Keratinocyte (primary cell): ENCODE measurements around the gene OSBPL5. TPM values are rescaled to one million over a fixed set of nuclear protein-coding genes. Genes with fewer than 3 reads are reported as not detected.

Source experiments
- DNase-seq: peaks from one replicate; pipeline ENCODE4 v3.0.0-alpha.2; 2011; ENCODE audit warnings: low read depth, missing footprints, low spot score
- FAIRE-seq: peaks from 2 replicates; lab custom pipeline; 2011; peaks lifted over from hg19 to GRCh38; lab: Jason Lieb, UNC
- H2AFZ ChIP-seq: 2 replicates; pipeline ENCODE4 v1.6.0; 2012; ENCODE audit warnings: low read length, control low read depth, inconsistent platforms; ENCODE audit not compliant: control insufficient read depth
- H3K27ac ChIP-seq: 2 replicates; pipeline ENCODE4 v1.5.1; 2011; ENCODE audit warnings: low read length; ENCODE audit not compliant: control insufficient read depth, insufficient read depth
- H3K27me3 ChIP-seq: 3 replicates; pipeline ENCODE4 v1.6.0; 2011; ENCODE audit warnings: low read length; ENCODE audit not compliant: control insufficient read depth, insufficient read depth; ENCODE audit errors: extremely low read depth
- H3K36me3 ChIP-seq, 2 experiments: 2 replicates in 1 of 2; 3 replicates in 1 of 2; pipeline ENCODE4 v1.5.1; 2011; ENCODE audit warnings: low read length in 2 of 2, mild to moderate bottlenecking in 1 of 2; ENCODE audit not compliant: control insufficient read depth in 2 of 2, insufficient read depth in 2 of 2; ENCODE audit errors: extremely low read depth in 1 of 2
- H3K4me1 ChIP-seq: 3 replicates; pipeline ENCODE4 v1.5.1; 2011; ENCODE audit warnings: low read length; ENCODE audit not compliant: control insufficient read depth, insufficient read depth; ENCODE audit errors: extremely low read depth
- H3K4me2 ChIP-seq: 3 replicates; pipeline ENCODE4 v1.6.0; 2011; ENCODE audit warnings: low read depth, low read length; ENCODE audit not compliant: control insufficient read depth, insufficient read depth; ENCODE audit errors: extremely low read depth
- H3K4me3 ChIP-seq, 3 experiments: fragments of 200-600 bp in 1 of 3; sonication (generic) in 1 of 3; 2 replicates in 2 of 3; 3 replicates in 1 of 3; pipeline ENCODE4 v1.5.1; 2011 to 2016; ENCODE audit warnings: low read length in 3 of 3, mild to moderate bottlenecking in 3 of 3, control low read depth in 2 of 3, inconsistent platforms in 1 of 3, low read depth in 1 of 3, mixed read lengths in 1 of 3, mixed run types in 1 of 3, moderate library complexity in 1 of 3; ENCODE audit not compliant: control insufficient read depth in 2 of 3, insufficient read depth in 2 of 3; ENCODE audit errors: extremely low read depth in 1 of 3
- H3K79me2 ChIP-seq: 2 replicates; pipeline ENCODE4 v1.6.0; 2012; ENCODE audit warnings: low read length; ENCODE audit not compliant: control insufficient read depth, insufficient read depth
- H3K9ac ChIP-seq: 3 replicates; pipeline ENCODE4 v1.6.0; 2011; ENCODE audit warnings: low read length; ENCODE audit not compliant: control insufficient read depth, insufficient read depth; ENCODE audit errors: extremely low read depth
- H3K9me1 ChIP-seq: 3 replicates; pipeline ENCODE4 v1.6.0; 2011; ENCODE audit warnings: low read length; ENCODE audit not compliant: control insufficient read depth, insufficient read depth; ENCODE audit errors: extremely low read depth
- H3K9me3 ChIP-seq: 2 replicates; pipeline ENCODE4 v1.5.1; 2012; ENCODE audit warnings: low read depth, low read length; ENCODE audit not compliant: control insufficient read depth
- H4K20me1 ChIP-seq: 3 replicates; pipeline ENCODE4 v1.6.0; 2011; ENCODE audit warnings: low read length; ENCODE audit not compliant: control insufficient read depth, insufficient read depth; ENCODE audit errors: extremely low read depth
- CTCF ChIP-seq, 3 experiments: IDR thresholded peaks in 1 of 3; conservative IDR thresholded peaks in 1 of 3; optimal IDR thresholded peaks in 1 of 3; 2 replicates in 2 of 3; 3 replicates in 1 of 3; pipeline versions ENCODE3 to v1.5.1; 2011; ENCODE audit warnings: low read length in 3 of 3, mild to moderate bottlenecking in 3 of 3, moderate library complexity in 2 of 3, control low read depth in 1 of 3, inconsistent platforms in 1 of 3; ENCODE audit not compliant: insufficient read depth in 2 of 3; ENCODE audit errors: extremely low read depth in 1 of 3
- EZH2 ChIP-seq: IDR thresholded peaks from one replicate; pipeline ENCODE4 v1.6.1; 2012; ENCODE audit warnings: inconsistent platforms, mild to moderate bottlenecking, low read length, moderate library complexity
- dilution Hi-C: fragments of 300-500 bp; cut with MboI; formaldehyde crosslinking; loops from one replicate; pipeline ENCODE4 v1.7.0; 2020; ENCODE audit warnings: low sequenced_read_pairs; ENCODE audit not compliant: extremely low pct_ligation_motif_present
- polyA plus RNA-seq, 5 experiments: library from polyadenylated mRNA; depleted of rRNA in 3 of 5; stranded (reverse) in 3 of 5; stranded (forward) in 1 of 5; unstranded in 1 of 5; fragments of >200 nt; gene quantifications; 1 replicate in 1 of 5; 2 replicates in 3 of 5; 3 replicates in 1 of 5; pipeline versions ENCODE4 v1.2.1 to v1.2.3, GENCODE V29; 2011 to 2012; ENCODE audit warnings: missing spikeins in 2 of 5, low read depth in 1 of 5, low replicate concordance in 1 of 5

Gene OSBPL5
- polyA plus RNA-seq, 1 donor (not counting 4 experiments of a cell fraction or from before 2014, with no cell fraction given) = 3.0 TPM

GRCh38 chr11:3165916-3166267 lies 782 bp upstream of the OSBPL5 start:
- TF ChIP-seq EZH2 (no peak), CTCF (optimal IDR thresholded peaks at IDR 0.05 in 1 of 3, IDR thresholded peaks at IDR 0.05 in 1 of 3, conservative IDR thresholded peaks at IDR 0.05 in 1 of 3; ENCODE audit: extremely low read depth in 1 of 3, insufficient read depth in 2 of 3, low read length in 3 of 3) (no peak)
- Histone ChIP-seq H3K4me1 (peaks cover 26% of the 10 kb centered on the region), H3K4me3 (no peak overlapping the region)

DNA sequence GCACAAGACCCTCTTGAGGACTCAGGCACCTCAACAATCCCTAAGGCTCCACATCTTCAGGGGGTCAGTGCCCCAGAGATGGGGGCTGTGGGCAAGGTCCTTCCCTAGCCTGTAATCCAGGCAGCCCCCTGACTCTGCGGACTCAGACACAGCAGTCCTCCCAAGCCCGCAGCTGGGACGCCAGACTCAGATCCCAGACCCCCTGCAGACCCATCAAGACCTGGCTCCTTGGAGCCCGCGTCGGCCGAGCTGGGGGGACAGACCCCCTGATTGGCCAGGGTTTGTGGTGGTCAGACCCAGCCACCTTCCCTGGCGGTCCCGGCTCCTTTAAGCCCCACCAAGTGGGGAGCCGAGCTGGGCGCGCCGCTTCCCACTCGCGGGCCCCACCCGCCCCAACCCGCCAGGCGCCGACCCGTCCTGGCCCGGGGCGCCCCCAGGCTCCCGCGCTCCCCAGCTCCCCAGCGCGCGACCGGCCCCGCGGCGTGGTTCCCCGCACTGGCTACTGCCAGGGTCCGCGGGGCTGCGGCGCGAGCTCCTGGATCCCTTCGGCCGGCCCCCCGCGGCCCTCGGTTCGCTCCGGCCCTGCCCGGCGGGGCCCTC lies 458 bp downstream of the OSBPL5 start:
- Histone ChIP-seq H3K27ac (no peak overlapping the region), H2AFZ (peak overlapping the region; percentile 19)
- DNase-seq = no peak

More at GRCh38 chr11:3165916-3166267, 782 bp upstream of the OSBPL5 start:
- Histone ChIP-seq H3K9ac (no peak overlapping the region), H2AFZ (no peak overlapping the region), H4K20me1 (peaks cover 7% of the 10 kb centered on the region), H3K79me2 (peaks cover 9% of the 10 kb centered on the region), H3K27me3 (peaks cover 49% of the 10 kb centered on the region), H3K4me2 (no peak overlapping the region), H3K9me3 (no peaks in the 10 kb centered on the region), H3K36me3 (no peaks in the 10 kb centered on the region), H3K27ac (no peak overlapping the region), H3K9me1 (no peaks in the 10 kb centered on the region)
- FAIRE-seq (no peak), DNase-seq (no peak)
- dilution Hi-C loops = no loop called here

More for the DNA sequence above, 458 bp downstream of the OSBPL5 start:
- peaks cover 13% of the 10 kb centered on the region for H4K20me1 ChIP-seq
- peaks cover 38% of the 10 kb centered on the region for H3K27me3 ChIP-seq
- H3K36me3 ChIP-seq = no peaks in the 10 kb centered on the region
- dilution Hi-C loops = no loop called here
- peaks cover 14% of the 10 kb centered on the region for H3K79me2 ChIP-seq
- H3K9ac ChIP-seq = peak overlapping the region; percentile 72
- peaks cover 29% of the 10 kb centered on the region for H3K4me1 ChIP-seq
- H3K4me2 ChIP-seq = peak overlapping the region; percentile 87
- peak overlapping the region; percentile 65 to 79 (median 78) for H3K4me3 ChIP-seq
- H3K9me3 ChIP-seq = no peaks in the 10 kb centered on the region
- FAIRE-seq = no peak
- TF ChIP-seq EZH2 (no peak), CTCF (optimal IDR thresholded peaks at IDR 0.05 in 1 of 3, IDR thresholded peaks at IDR 0.05 in 1 of 3, conservative IDR thresholded peaks at IDR 0.05 in 1 of 3; ENCODE audit: extremely low read depth in 1 of 3, insufficient read depth in 2 of 3, low read length in 3 of 3) (no peak)
- no peaks in the 10 kb centered on the region for H3K9me1 ChIP-seq
